A673 (cell line): ENCODE measurements around the gene IGFL4.

Source experiments
- CTCF ChIP-seq: fragments of 300-800, 200-600 bp; sonication (generic); conservative IDR thresholded peaks from 2 replicates; pipeline ENCODE4 v1.5.1; 2017; ENCODE audit warnings: low read depth, mild to moderate bottlenecking, antibody characterized with exemption, low read length, moderate library complexity, mixed read lengths
- EZH2 ChIP-seq: fragments of 200-600 bp; sonication (generic); IDR thresholded peaks from 2 replicates; pipeline ENCODE4 v1.6.1; 2017; ENCODE audit warnings: borderline replicate concordance, low read depth, mild to moderate bottlenecking, mixed read lengths, antibody characterized with exemption, low read length; ENCODE audit not compliant: poor library complexity, severe bottlenecking

- TF ChIP-seq EZH2 (no peak), CTCF (peak; percentile 41; the same call in 1 of the 2 replicates)
Measured at GRCh38 chr19:46049597-46049996, 8.8 kb upstream of the IGFL4 start.
